H1 (cell line): ENCODE results near the gene TMEM82. TPM values are rescaled to one million over a fixed set of nuclear protein-coding genes. Genes with fewer than 3 reads are reported as not detected.

Experiments used
- ATF2 ChIP-seq: IDR thresholded peaks from 2 replicates; pipeline ENCODE4 v1.6.1; 2012; ENCODE audit warnings: low read length, inconsistent platforms
- ATF3 ChIP-seq: IDR thresholded peaks from 2 replicates; pipeline ENCODE4 v1.6.1; 2011; ENCODE audit warnings: low read depth, mild to moderate bottlenecking, low read length; ENCODE audit not compliant: insufficient read depth
- HDAC2 ChIP-seq, 2 experiments: fragments of 300-600 bp in 1 of 2; sonication (generic) in 1 of 2; IDR thresholded peaks; 2 replicates each; pipeline ENCODE4 v1.6.1; 2011 to 2012; ENCODE audit warnings: low read depth in 2 of 2, low read length in 2 of 2, mild to moderate bottlenecking in 2 of 2, moderate library complexity in 2 of 2, borderline replicate concordance in 1 of 2, inconsistent platforms in 1 of 2
- polyA plus RNA-seq, 7 experiments: library from polyadenylated mRNA; depleted of rRNA in 3 of 7; stranded (reverse) in 5 of 7; unstranded in 2 of 7; fragments of >200 nt in 5 of 7; fragments of 200-250 nt in 2 of 7; gene quantifications; 1 replicate in 5 of 7; 2 replicates in 1 of 7; 4 replicates in 1 of 7; pipeline versions ENCODE4 v1.2.1 to v1.2.3, GENCODE V29; 2011 to 2013; ENCODE audit warnings: missing spikeins in 2 of 7, mixed read lengths in 2 of 7
- total RNA-seq: library from RNA; stranded (reverse); fragmentation: NEBNext Ultra II Directional; extraction: Animal tissue kit (Norgen Biotek cat#: 25700); gene quantifications from 2 replicates; pipeline ENCODE4 v1.2.1, GENCODE V29; 2021

Gene TMEM82
- total and polyA plus RNA-seq, 2 of the 8 experiments (the other 6 are each of a cell fraction or from before 2014, with no cell fraction given): 0.32 to 2.1 TPM

- TF ChIP-seq ATF2 (no peak), ATF3 (no peak), HDAC2 (IDR thresholded peaks at IDR 0.05; ENCODE audit: borderline replicate concordance in 1 of 2, low read depth in 2 of 2, low read length in 2 of 2) (no peak)
Measured at GRCh38 chr1:15733726-15734226, 8.5 kb upstream of the TMEM82 start (continued).
